IMR-90 (cell line): Measurements from ENCODE around the gene UBN1. TPM values are rescaled to one million over a fixed set of nuclear protein-coding genes. Genes with fewer than 3 reads are reported as not detected.

Source experiments
- ATAC-seq: fragments of 200-7000 bp; cut with Tn5 transposase; 2 replicates; pipeline ENCODE4 v1.9.1; 2020; ENCODE audit warnings: low read depth, mild to moderate bottlenecking, moderate library complexity
- BruUV-seq: library from RNA; stranded (reverse); fragments of 400-500 nt; replicated peaks from 2 replicates; lab custom pipeline; 2021; lab: Mats Ljungman, UMichigan
- CTCF ChIA-PET: fragments of 300-600 bp; formaldehyde crosslinking; extraction: SDS; loops from one replicate; lab custom pipeline; 2021; ENCODE audit warnings: antibody characterized with exemption; lab: Yijun Ruan, JAX
- POLR2A ChIA-PET: fragments of 300-600 bp; sonication (Branson Sonifier 250); formaldehyde crosslinking; loops from one replicate; lab custom pipeline; 2022; ENCODE audit warnings: antibody characterized with exemption; ENCODE audit not compliant: unreplicated experiment; lab: Charles Lee
- DNase-seq: peaks from one replicate; pipeline ENCODE4 v3.0.0; 2013
- H2AFZ ChIP-seq: replicated peaks from 2 replicates; pipeline ENCODE3; 2013; ENCODE audit warnings: low read length, mild to moderate bottlenecking; ENCODE audit not compliant: poor library complexity
- H2AK5ac ChIP-seq: 2 replicates; pipeline ENCODE4 v1.6.1; 2013; ENCODE audit warnings: low read depth, low read length, inconsistent platforms
- H2AK9ac ChIP-seq: replicated peaks from 2 replicates; pipeline ENCODE3; 2013; ENCODE audit warnings: mild to moderate bottlenecking, low read depth, low read length, moderate library complexity; ENCODE audit not compliant: poor library complexity
- H2BK120ac ChIP-seq: 2 replicates; pipeline ENCODE4 v1.6.1; 2013; ENCODE audit warnings: low read depth, low read length, inconsistent platforms
- H2BK15ac ChIP-seq: 3 replicates; pipeline ENCODE4 v1.6.1; 2013; ENCODE audit warnings: low read depth, low read length, inconsistent platforms
- H2BK20ac ChIP-seq: 2 replicates; pipeline ENCODE4 v1.6.1; 2013; ENCODE audit warnings: low read depth, mild to moderate bottlenecking, inconsistent platforms, low read length, moderate library complexity
- H2BK5ac ChIP-seq: 2 replicates; pipeline ENCODE4 v1.6.1; 2013; ENCODE audit warnings: mild to moderate bottlenecking, low read depth, low read length, inconsistent platforms; ENCODE audit not compliant: poor library complexity, severe bottlenecking
- H3K14ac ChIP-seq: replicated peaks from 2 replicates; pipeline ENCODE4 v1.6.1; 2013; ENCODE audit warnings: low read depth, low read length, inconsistent platforms
- H3K18ac ChIP-seq: 2 replicates; pipeline ENCODE4 v1.6.1; 2013; ENCODE audit warnings: low read depth, low read length, control low read depth
- H3K23ac ChIP-seq: 2 replicates; pipeline ENCODE4 v1.6.1; 2013; ENCODE audit warnings: low read depth, low read length, inconsistent platforms
- H3K27ac ChIP-seq: 2 replicates; pipeline ENCODE4 v1.5.1; 2013; ENCODE audit warnings: mild to moderate bottlenecking, control low read depth, low read length; ENCODE audit not compliant: insufficient read depth
- H3K27me3 ChIP-seq: 2 replicates; pipeline ENCODE4 v1.6.1; 2013; ENCODE audit warnings: low read length; ENCODE audit not compliant: control insufficient read depth, insufficient read depth
- H3K36me3 ChIP-seq: 2 replicates; pipeline ENCODE4 v1.6.1; 2013; ENCODE audit warnings: low read length, mixed read lengths; ENCODE audit not compliant: control insufficient read depth, insufficient read depth
- H3K4ac ChIP-seq: 2 replicates; pipeline ENCODE4 v1.6.1; 2013; ENCODE audit warnings: low read depth, low read length, inconsistent platforms
- H3K4me1 ChIP-seq: 2 replicates; pipeline ENCODE4 v1.6.1; 2013; ENCODE audit warnings: low read length, mixed read lengths; ENCODE audit not compliant: control insufficient read depth, insufficient read depth
- H3K4me2 ChIP-seq: 2 replicates; pipeline ENCODE4 v1.6.1; 2013; ENCODE audit warnings: low read depth, mild to moderate bottlenecking, control low read depth, low read length, moderate library complexity
- H3K4me3 ChIP-seq: 2 replicates; pipeline ENCODE4 v1.5.1; 2013; ENCODE audit warnings: low read depth, mild to moderate bottlenecking, control low read depth, low read length, moderate library complexity; ENCODE audit not compliant: insufficient read depth
- H3K56ac ChIP-seq: 2 replicates; pipeline ENCODE4 v1.6.1; 2013; ENCODE audit warnings: low read length, inconsistent platforms; ENCODE audit not compliant: insufficient read depth; ENCODE audit errors: extremely low read depth
- H3K79me1 ChIP-seq, 2 experiments: 2 replicates each; pipeline ENCODE4 v1.6.1; 2013; ENCODE audit warnings: low read length in 2 of 2, inconsistent platforms in 1 of 2, low read depth in 1 of 2
- H3K9ac ChIP-seq: 2 replicates; pipeline ENCODE4 v1.6.1; 2013; ENCODE audit warnings: low read depth, low read length, control low read depth
- H3K9me1 ChIP-seq: 2 replicates; pipeline ENCODE4 v1.6.1; 2013; ENCODE audit warnings: low read length, inconsistent platforms; ENCODE audit not compliant: insufficient read depth
- H3K9me3 ChIP-seq: 2 replicates; pipeline ENCODE4 v1.6.1; 2013; ENCODE audit warnings: low read length; ENCODE audit not compliant: control insufficient read depth, insufficient read depth
- H4K20me1 ChIP-seq: 2 replicates; pipeline ENCODE4 v1.6.1; 2013; ENCODE audit warnings: low read length, inconsistent platforms; ENCODE audit not compliant: insufficient read depth
- H4K5ac ChIP-seq: 2 replicates; pipeline ENCODE4 v1.6.1; 2013; ENCODE audit warnings: mild to moderate bottlenecking, low read depth, low read length, control low read depth
- H4K8ac ChIP-seq, 2 experiments: 2 replicates each; pipeline ENCODE4 v1.6.1; 2013; ENCODE audit warnings: low read depth in 2 of 2, low read length in 2 of 2, control low read depth in 1 of 2, inconsistent platforms in 1 of 2
- H4K91ac ChIP-seq: 2 replicates; pipeline ENCODE4 v1.6.1; 2013; ENCODE audit warnings: low read depth, low read length, inconsistent platforms; ENCODE audit not compliant: insufficient read depth
- BHLHE40 ChIP-seq: fragments of 150-350 bp; IDR thresholded peaks from 2 replicates; pipeline ENCODE4 v1.6.1; 2016; ENCODE audit warnings: mild to moderate bottlenecking, low read depth, low read length
- CEBPB ChIP-seq: IDR thresholded peaks from 2 replicates; pipeline ENCODE4 v1.6.1; 2012; ENCODE audit warnings: low read depth, low read length, improper control_type of control experiment
- CHD1 ChIP-seq: IDR thresholded peaks from 2 replicates; pipeline ENCODE4 v1.6.1; 2012; ENCODE audit warnings: low read depth, low read length, improper control_type of control experiment
- CTCF ChIP-seq: conservative IDR thresholded peaks from 2 replicates; pipeline ENCODE4 v1.5.1; 2012; ENCODE audit warnings: mild to moderate bottlenecking, low read depth, low read length, improper control_type of control experiment
- ELK1 ChIP-seq: fragments of 150-350 bp; IDR thresholded peaks from 2 replicates; pipeline ENCODE4 v1.6.1; 2016; ENCODE audit warnings: low read depth, mild to moderate bottlenecking, low read length, moderate library complexity, borderline replicate concordance
- FOS ChIP-seq: fragments of 150-350 bp; IDR thresholded peaks from 2 replicates; pipeline ENCODE4 v1.6.1; 2016; ENCODE audit warnings: low read depth, low read length
- MAFK ChIP-seq: IDR thresholded peaks from 2 replicates; pipeline ENCODE4 v1.6.1; 2012; ENCODE audit warnings: low read depth, low read length, improper control_type of control experiment
- MAZ ChIP-seq: IDR thresholded peaks from 2 replicates; pipeline ENCODE4 v1.6.1; 2012; ENCODE audit warnings: low read depth, mild to moderate bottlenecking, low read length, improper control_type of control experiment, moderate library complexity, borderline replicate concordance
- MXI1 ChIP-seq: IDR thresholded peaks from 2 replicates; pipeline ENCODE4 v1.6.1; 2012; ENCODE audit warnings: low read depth, mild to moderate bottlenecking, low read length, moderate library complexity, borderline replicate concordance
- NFE2L2 ChIP-seq: fragments of 150-350 bp; IDR thresholded peaks from 2 replicates; pipeline ENCODE4 v1.6.1; 2016; ENCODE audit warnings: low read depth, mild to moderate bottlenecking, low read length
- POLR2A ChIP-seq: IDR thresholded peaks from 2 replicates; pipeline ENCODE4 v1.6.1; 2012; ENCODE audit warnings: mild to moderate bottlenecking, low read depth, low read length
- RAD21 ChIP-seq: IDR thresholded peaks from 2 replicates; pipeline ENCODE4 v1.6.1; 2012; ENCODE audit warnings: low read length, improper control_type of control experiment
- RCOR1 ChIP-seq: IDR thresholded peaks from 2 replicates; pipeline ENCODE4 v1.6.1; 2012; ENCODE audit warnings: mild to moderate bottlenecking, low read length, improper control_type of control experiment; ENCODE audit not compliant: insufficient replicate concordance
- RFX5 ChIP-seq: IDR thresholded peaks from 2 replicates; pipeline ENCODE4 v1.8.0; 2012; ENCODE audit warnings: low read depth, mild to moderate bottlenecking, low read length, moderate library complexity
- SMC3 ChIP-seq: fragments of 150-350 bp; IDR thresholded peaks from 2 replicates; pipeline ENCODE4 v1.6.1; 2016; ENCODE audit warnings: low read depth, mild to moderate bottlenecking, antibody characterized with exemption, low read length, moderate library complexity
- USF2 ChIP-seq: fragments of 150-350 bp; IDR thresholded peaks from 2 replicates; pipeline ENCODE4 v1.6.1; 2017; ENCODE audit warnings: mild to moderate bottlenecking, antibody characterized with exemption, low read length, low read depth
- WGBS, 2 experiments: methylation state at CpG; one replicate each; pipeline versions ENCODE4 v1.1.5 to v1.1.7; 2013; ENCODE audit warnings: missing lambda C conversion rate in 2 of 2; ENCODE audit not compliant: insufficient read length in 1 of 2; ENCODE audit errors: extremely low coverage in 2 of 2; 5-methylcytosine and 5-hydroxymethylcytosine counted together
- dilution Hi-C: fragments of 300-500 bp; cut with HindIII; formaldehyde crosslinking; loops from one replicate; pipeline ENCODE4 v1.14.3; 2018; ENCODE audit warnings: low sequenced_read_pairs; ENCODE audit not compliant: unreplicated experiment
- in situ Hi-C: fragments of 300-500 bp; cut with MboI; formaldehyde crosslinking; loops from 3 replicates; pipeline ENCODE4 v1.14.3; 2019; ENCODE audit warnings: low sequenced_read_pairs, inconsistent platforms, mixed read lengths
- intact Hi-C: fragments of 100-400 bp; cut with micrococcal nuclease; formaldehyde crosslinking; loops from 2 replicates; pipeline ENCODE4 v1.10.0; 2022
- polyA plus RNA-seq, 3 experiments: library from polyadenylated mRNA; depleted of rRNA; stranded (reverse); fragments of >200 nt; gene quantifications; 2 replicates each; pipeline ENCODE4 v1.2.3, GENCODE V29; 2012; ENCODE audit warnings: low replicate concordance in 1 of 3
- total RNA-seq: library from RNA; depleted of rRNA; stranded (reverse); fragments of >200 nt; gene quantifications from 2 replicates; pipeline ENCODE4 v1.2.3, GENCODE V29; 2012

The UBN1 gene
- total and polyA plus RNA-seq, 2 of the 4 experiments (the other 2 are of a cell fraction): 5.7 to 16.3 TPM

- no peak overlapping the region for H3K4me3 ChIP-seq
- dilution Hi-C loops (no loop called here), intact Hi-C loops (no loop called here), in situ Hi-C loops (no loop called here)
- DNase-seq: no peak
- H2AFZ ChIP-seq: no peak overlapping the region
- H2BK20ac ChIP-seq: no peak overlapping the region
- peaks cover 45% of the 10 kb centered on the region for H3K36me3 ChIP-seq
- H3K23ac ChIP-seq: no peak overlapping the region
- no peak overlapping the region for H3K9ac ChIP-seq
- H3K4me1 ChIP-seq: no peaks in the 10 kb centered on the region; the same call in 1 of the 2 replicates
- H3K4me2 ChIP-seq: no peak overlapping the region
- no peak overlapping the region for H3K56ac ChIP-seq
- H3K27me3 ChIP-seq: no peaks in the 10 kb centered on the region
- H3K27ac ChIP-seq: no peak overlapping the region
- H3K4ac ChIP-seq: no peak overlapping the region
- no peak overlapping the region for H4K8ac ChIP-seq
- H2AK5ac ChIP-seq: no peak overlapping the region
- WGBS, 2 experiments: 100% methylated on average over 1 of the region's 5 CpGs; no CpG with 5 or more reads in 1 of the 2 experiments
- 0 out of 2 replicates have a peak, but pooled peaks cover 3% of the 10 kb centered on the region for H3K9me1 ChIP-seq
- ChIA-PET POLR2A (no interaction called here), CTCF (no interaction called here)
- no peak for ATAC-seq
- no peak overlapping the region for H2BK120ac ChIP-seq
- H3K9me3 ChIP-seq: no peaks in the 10 kb centered on the region
- BruUV-seq: no TSS peak
- no peak for TF ChIP-seq MXI1
- no peak for TF ChIP-seq POLR2A
- TF ChIP-seq MAFK: no peak
- TF ChIP-seq CTCF: no peak
- TF ChIP-seq SMC3: no peak
- TF ChIP-seq CHD1: no peak
- no peak for TF ChIP-seq NFE2L2
- no peak for TF ChIP-seq CEBPB
- TF ChIP-seq ELK1: no peak
- no peak for TF ChIP-seq RCOR1
- TF ChIP-seq RFX5: no peak
- TF ChIP-seq MAZ: no peak
- no peak for TF ChIP-seq FOS
- TF ChIP-seq RAD21: no peak
- no peak for TF ChIP-seq USF2
- no peak for TF ChIP-seq BHLHE40
- H2BK5ac ChIP-seq: no peak overlapping the region
- H3K18ac ChIP-seq: no peak overlapping the region
- no peak overlapping the region for H2AK9ac ChIP-seq
- peaks cover 41% of the 10 kb centered on the region for H4K20me1 ChIP-seq
- no peak overlapping the region for H4K5ac ChIP-seq
- no peak overlapping the region for H3K14ac ChIP-seq
- no peak overlapping the region for H4K91ac ChIP-seq
- no peak overlapping the region for H2BK15ac ChIP-seq
- peaks cover 16 to 48% of the 10 kb centered on the region in 2 experiments for H3K79me1 ChIP-seq
Observed at GRCh38 chr16:4862639-4863038, 15.4 kb downstream of the UBN1 start.
